ENCODE results near the gene CD6. TPM values are rescaled to one million over a fixed set of nuclear protein-coding genes. Genes with fewer than 3 reads are reported as not detected.

The CD6 gene
- total RNA-seq, 2 donors from 2014 or later = 3.0 to 3.8 TPM

- no peak for TF ChIP-seq CTCF (IDR thresholded peaks at IDR 0.05)
- H3K4me3 ChIP-seq = no peak overlapping the region
- intact Hi-C loops (cut with DNase I) = no loop called here
- peaks cover 11% of the 10 kb centered on the region for H3K27me3 ChIP-seq
- H3K9me3 ChIP-seq = no peaks in the 10 kb centered on the region
- H3K27ac ChIP-seq = no peak overlapping the region
- DNase-seq = no peak
- no peak overlapping the region for H3K9ac ChIP-seq (ENCODE audit: low read depth in 2 of 2, low read length in 2 of 2)
- H3K36me3 ChIP-seq = no peaks in the 10 kb centered on the region
- no peaks in the 10 kb centered on the region for H3K4me1 ChIP-seq
Measured at GRCh38 chr11:60927600-60927999, 43.9 kb upstream of the CD6 start.

GRCh38 chr11:60928563-60929001 lies 42.9 kb upstream of the CD6 start:
- H3K27me3 ChIP-seq = peaks cover 11% of the 10 kb centered on the region
- H3K4me3 ChIP-seq = no peak overlapping the region
- no peak overlapping the region for H3K27ac ChIP-seq
- H3K9me3 ChIP-seq = no peaks in the 10 kb centered on the region
- H3K36me3 ChIP-seq = no peaks in the 10 kb centered on the region
- DNase-seq = no peak
- intact Hi-C loops (cut with DNase I) = no loop called here
- no peak overlapping the region for H3K9ac ChIP-seq (ENCODE audit: low read depth in 2 of 2, low read length in 2 of 2)
- no peak for TF ChIP-seq CTCF (IDR thresholded peaks at IDR 0.05)
- no peaks in the 10 kb centered on the region for H3K4me1 ChIP-seq

- intact Hi-C loops (cut with DNase I) = no loop called here
- no peak overlapping the region for H3K4me3 ChIP-seq
- no peak for TF ChIP-seq CTCF (IDR thresholded peaks at IDR 0.05)
Measured at GRCh38 chr11:60929764-60930163, 41.7 kb upstream of the CD6 start.

GRCh38 chr11:60930394-60930793 lies 41.1 kb upstream of the CD6 start:
- no peak for TF ChIP-seq CTCF (IDR thresholded peaks at IDR 0.05)
- no peak for DNase-seq
- no peaks in the 10 kb centered on the region for H3K4me1 ChIP-seq
- H3K27me3 ChIP-seq = peaks cover 3% of the 10 kb centered on the region
- no peak overlapping the region for H3K4me3 ChIP-seq
- H3K9ac ChIP-seq (ENCODE audit: low read depth in 2 of 2, low read length in 2 of 2) = no peak overlapping the region
- no peaks in the 10 kb centered on the region for H3K9me3 ChIP-seq
- H3K36me3 ChIP-seq = no peaks in the 10 kb centered on the region
- H3K27ac ChIP-seq = no peak overlapping the region
- intact Hi-C loops (cut with DNase I) = no loop called here

More at GRCh38 chr11:60929764-60930163, 41.7 kb upstream of the CD6 start:
- H3K36me3 ChIP-seq = no peaks in the 10 kb centered on the region
- no peaks in the 10 kb centered on the region for H3K9me3 ChIP-seq
- no peak overlapping the region for H3K27ac ChIP-seq
- no peaks in the 10 kb centered on the region for H3K4me1 ChIP-seq
- DNase-seq = no peak
- H3K27me3 ChIP-seq = peaks cover 9% of the 10 kb centered on the region
- H3K9ac ChIP-seq (ENCODE audit: low read depth in 2 of 2, low read length in 2 of 2) = no peak overlapping the region

GRCh38 chr11:60931917-60932316 lies 39.6 kb upstream of the CD6 start:
- H3K4me1 ChIP-seq = no peaks in the 10 kb centered on the region
- intact Hi-C loops (cut with DNase I) = no loop called here
- TF ChIP-seq CTCF (IDR thresholded peaks at IDR 0.05) = no peak
- DNase-seq = no peak
- H3K9me3 ChIP-seq = no peaks in the 10 kb centered on the region
- H3K27me3 ChIP-seq = no peaks in the 10 kb centered on the region
- H3K36me3 ChIP-seq = no peaks in the 10 kb centered on the region
- H3K27ac ChIP-seq = no peak overlapping the region
- H3K4me3 ChIP-seq = no peak overlapping the region
- H3K9ac ChIP-seq (ENCODE audit: low read depth in 2 of 2, low read length in 2 of 2) = no peak overlapping the region

Measured in colonic mucosa (tissue), 4 donors.